IMR-90 (cell line): Measurements from ENCODE around the gene GATA6. TPM values are rescaled to one million over a fixed set of nuclear protein-coding genes. Genes with fewer than 3 reads are reported as not detected.

Experiments used
- ATAC-seq: fragments of 200-7000 bp; cut with Tn5 transposase; 2 replicates; pipeline ENCODE4 v1.9.1; 2020; ENCODE audit warnings: low read depth, mild to moderate bottlenecking, moderate library complexity
- BruUV-seq: library from RNA; stranded (reverse); fragments of 400-500 nt; replicated peaks from 2 replicates; lab custom pipeline; 2021; lab: Mats Ljungman, UMichigan
- CTCF ChIA-PET: fragments of 300-600 bp; formaldehyde crosslinking; extraction: SDS; loops from one replicate; lab custom pipeline; 2021; ENCODE audit warnings: antibody characterized with exemption; lab: Yijun Ruan, JAX
- POLR2A ChIA-PET: fragments of 300-600 bp; sonication (Branson Sonifier 250); formaldehyde crosslinking; loops from one replicate; lab custom pipeline; 2022; ENCODE audit warnings: antibody characterized with exemption; ENCODE audit not compliant: unreplicated experiment; lab: Charles Lee
- DNase-seq: peaks from one replicate; pipeline ENCODE4 v3.0.0; 2013
- H2AFZ ChIP-seq: replicated peaks from 2 replicates; pipeline ENCODE3; 2013; ENCODE audit warnings: low read length, mild to moderate bottlenecking; ENCODE audit not compliant: poor library complexity
- H2AK5ac ChIP-seq: 2 replicates; pipeline ENCODE4 v1.6.1; 2013; ENCODE audit warnings: low read depth, low read length, inconsistent platforms
- H2AK9ac ChIP-seq: replicated peaks from 2 replicates; pipeline ENCODE3; 2013; ENCODE audit warnings: mild to moderate bottlenecking, low read depth, low read length, moderate library complexity; ENCODE audit not compliant: poor library complexity
- H2BK120ac ChIP-seq: 2 replicates; pipeline ENCODE4 v1.6.1; 2013; ENCODE audit warnings: low read depth, low read length, inconsistent platforms
- H2BK15ac ChIP-seq: 3 replicates; pipeline ENCODE4 v1.6.1; 2013; ENCODE audit warnings: low read depth, low read length, inconsistent platforms
- H2BK20ac ChIP-seq: 2 replicates; pipeline ENCODE4 v1.6.1; 2013; ENCODE audit warnings: low read depth, mild to moderate bottlenecking, inconsistent platforms, low read length, moderate library complexity
- H2BK5ac ChIP-seq: 2 replicates; pipeline ENCODE4 v1.6.1; 2013; ENCODE audit warnings: mild to moderate bottlenecking, low read depth, low read length, inconsistent platforms; ENCODE audit not compliant: poor library complexity, severe bottlenecking
- H3K14ac ChIP-seq: replicated peaks from 2 replicates; pipeline ENCODE4 v1.6.1; 2013; ENCODE audit warnings: low read depth, low read length, inconsistent platforms
- H3K18ac ChIP-seq: 2 replicates; pipeline ENCODE4 v1.6.1; 2013; ENCODE audit warnings: low read depth, low read length, control low read depth
- H3K23ac ChIP-seq: 2 replicates; pipeline ENCODE4 v1.6.1; 2013; ENCODE audit warnings: low read depth, low read length, inconsistent platforms
- H3K27ac ChIP-seq: 2 replicates; pipeline ENCODE4 v1.5.1; 2013; ENCODE audit warnings: mild to moderate bottlenecking, control low read depth, low read length; ENCODE audit not compliant: insufficient read depth
- H3K27me3 ChIP-seq: 2 replicates; pipeline ENCODE4 v1.6.1; 2013; ENCODE audit warnings: low read length; ENCODE audit not compliant: control insufficient read depth, insufficient read depth
- H3K36me3 ChIP-seq: 2 replicates; pipeline ENCODE4 v1.6.1; 2013; ENCODE audit warnings: low read length, mixed read lengths; ENCODE audit not compliant: control insufficient read depth, insufficient read depth
- H3K4ac ChIP-seq: 2 replicates; pipeline ENCODE4 v1.6.1; 2013; ENCODE audit warnings: low read depth, low read length, inconsistent platforms
- H3K4me1 ChIP-seq: 2 replicates; pipeline ENCODE4 v1.6.1; 2013; ENCODE audit warnings: low read length, mixed read lengths; ENCODE audit not compliant: control insufficient read depth, insufficient read depth
- H3K4me2 ChIP-seq: 2 replicates; pipeline ENCODE4 v1.6.1; 2013; ENCODE audit warnings: low read depth, mild to moderate bottlenecking, control low read depth, low read length, moderate library complexity
- H3K4me3 ChIP-seq: 2 replicates; pipeline ENCODE4 v1.5.1; 2013; ENCODE audit warnings: low read depth, mild to moderate bottlenecking, control low read depth, low read length, moderate library complexity; ENCODE audit not compliant: insufficient read depth
- H3K56ac ChIP-seq: 2 replicates; pipeline ENCODE4 v1.6.1; 2013; ENCODE audit warnings: low read length, inconsistent platforms; ENCODE audit not compliant: insufficient read depth; ENCODE audit errors: extremely low read depth
- H3K79me1 ChIP-seq, 2 experiments: 2 replicates each; pipeline ENCODE4 v1.6.1; 2013; ENCODE audit warnings: low read length in 2 of 2, inconsistent platforms in 1 of 2, low read depth in 1 of 2
- H3K9ac ChIP-seq: 2 replicates; pipeline ENCODE4 v1.6.1; 2013; ENCODE audit warnings: low read depth, low read length, control low read depth
- H3K9me1 ChIP-seq: 2 replicates; pipeline ENCODE4 v1.6.1; 2013; ENCODE audit warnings: low read length, inconsistent platforms; ENCODE audit not compliant: insufficient read depth
- H3K9me3 ChIP-seq: 2 replicates; pipeline ENCODE4 v1.6.1; 2013; ENCODE audit warnings: low read length; ENCODE audit not compliant: control insufficient read depth, insufficient read depth
- H4K20me1 ChIP-seq: 2 replicates; pipeline ENCODE4 v1.6.1; 2013; ENCODE audit warnings: low read length, inconsistent platforms; ENCODE audit not compliant: insufficient read depth
- H4K5ac ChIP-seq: 2 replicates; pipeline ENCODE4 v1.6.1; 2013; ENCODE audit warnings: mild to moderate bottlenecking, low read depth, low read length, control low read depth
- H4K8ac ChIP-seq, 2 experiments: 2 replicates each; pipeline ENCODE4 v1.6.1; 2013; ENCODE audit warnings: low read depth in 2 of 2, low read length in 2 of 2, control low read depth in 1 of 2, inconsistent platforms in 1 of 2
- H4K91ac ChIP-seq: 2 replicates; pipeline ENCODE4 v1.6.1; 2013; ENCODE audit warnings: low read depth, low read length, inconsistent platforms; ENCODE audit not compliant: insufficient read depth
- POLR2A ChIP-seq: IDR thresholded peaks from 2 replicates; pipeline ENCODE4 v1.6.1; 2012; ENCODE audit warnings: mild to moderate bottlenecking, low read depth, low read length
- WGBS, 2 experiments: methylation state at CpG; one replicate each; pipeline versions ENCODE4 v1.1.5 to v1.1.7; 2013; ENCODE audit warnings: missing lambda C conversion rate in 2 of 2; ENCODE audit not compliant: insufficient read length in 1 of 2; ENCODE audit errors: extremely low coverage in 2 of 2; 5-methylcytosine and 5-hydroxymethylcytosine counted together
- dilution Hi-C: fragments of 300-500 bp; cut with HindIII; formaldehyde crosslinking; loops from one replicate; pipeline ENCODE4 v1.14.3; 2018; ENCODE audit warnings: low sequenced_read_pairs; ENCODE audit not compliant: unreplicated experiment
- in situ Hi-C: fragments of 300-500 bp; cut with MboI; formaldehyde crosslinking; loops from 3 replicates; pipeline ENCODE4 v1.14.3; 2019; ENCODE audit warnings: low sequenced_read_pairs, inconsistent platforms, mixed read lengths
- intact Hi-C: fragments of 100-400 bp; cut with micrococcal nuclease; formaldehyde crosslinking; loops from 2 replicates; pipeline ENCODE4 v1.10.0; 2022
- polyA plus RNA-seq, 3 experiments: library from polyadenylated mRNA; depleted of rRNA; stranded (reverse); fragments of >200 nt; gene quantifications; 2 replicates each; pipeline ENCODE4 v1.2.3, GENCODE V29; 2012; ENCODE audit warnings: low replicate concordance in 1 of 3
- total RNA-seq: library from RNA; depleted of rRNA; stranded (reverse); fragments of >200 nt; gene quantifications from 2 replicates; pipeline ENCODE4 v1.2.3, GENCODE V29; 2012
- TF ChIP-seq, protein P1 (sequence below): fragments of 150-350 bp; IDR thresholded peaks from 2 replicates; pipeline ENCODE4 v1.6.1; 2017; ENCODE audit warnings: mild to moderate bottlenecking, antibody characterized with exemption, low read length, low read depth
- TF ChIP-seq, protein P2 (sequence below): fragments of 150-350 bp; IDR thresholded peaks from 2 replicates; pipeline ENCODE4 v1.6.1; 2016; ENCODE audit warnings: low read depth, mild to moderate bottlenecking, low read length, moderate library complexity, borderline replicate concordance
- TF ChIP-seq, protein P3 (sequence below): conservative IDR thresholded peaks from 2 replicates; pipeline ENCODE4 v1.5.1; 2012; ENCODE audit warnings: mild to moderate bottlenecking, low read depth, low read length, improper control_type of control experiment

GATA6 gene
- total and polyA plus RNA-seq, 2 of the 4 experiments (the other 2 are of a cell fraction), result 2.5 to 4.0 TPM

DNA sequence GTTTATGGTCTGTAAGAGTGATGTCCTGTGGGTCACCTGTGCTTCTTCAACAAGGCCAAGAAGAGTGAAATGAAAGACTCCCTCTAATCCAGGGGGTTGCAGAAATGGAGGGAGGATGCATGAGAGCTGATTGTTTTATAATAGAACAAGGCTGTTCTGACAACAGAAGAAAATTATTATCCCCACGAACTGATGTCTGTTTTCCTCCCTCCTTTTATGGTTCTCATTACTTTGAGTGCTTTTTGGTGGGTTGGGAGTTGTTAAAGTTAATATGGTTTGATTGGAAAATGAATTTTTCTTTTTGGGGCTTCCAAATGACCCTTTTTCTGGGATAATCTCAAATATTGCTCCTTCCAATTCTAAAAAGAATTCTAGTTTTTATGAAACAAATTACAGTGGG is 33.6 kb downstream of the GATA6 start:
- Histone ChIP-seq H3K36me3 (peaks cover 7% of the 10 kb centered on the region), H3K79me1 (no peaks in the 10 kb centered on the region; a peak in 2 of 4 replicates), H2AK5ac (no peak overlapping the region), H4K91ac (no peak overlapping the region), H2BK20ac (no peak overlapping the region), H2BK15ac (no peak overlapping the region), H4K8ac (no peak overlapping the region), H3K27me3 (no peaks in the 10 kb centered on the region), H3K56ac (no peak overlapping the region), H3K4ac (no peak overlapping the region), H3K9ac (no peak overlapping the region), H2AK9ac (no peak overlapping the region), H2BK5ac (no peak overlapping the region), H3K23ac (no peak overlapping the region), H3K4me3 (no peak overlapping the region), H3K14ac (no peak overlapping the region), H3K18ac (no peak overlapping the region), H3K27ac (no peak overlapping the region), H2BK120ac (no peak overlapping the region), H4K20me1 (0 out of 2 replicates have a peak, but pooled peaks cover 3% of the 10 kb centered on the region), H3K4me2 (no peak overlapping the region), H4K5ac (no peak overlapping the region), H3K4me1 (no peaks in the 10 kb centered on the region; the same call in 1 of the 2 replicates), H2AFZ (no peak overlapping the region), H3K9me3 (no peaks in the 10 kb centered on the region), H3K9me1 (no peaks in the 10 kb centered on the region)
- TF ChIP-seq, protein P1, sequence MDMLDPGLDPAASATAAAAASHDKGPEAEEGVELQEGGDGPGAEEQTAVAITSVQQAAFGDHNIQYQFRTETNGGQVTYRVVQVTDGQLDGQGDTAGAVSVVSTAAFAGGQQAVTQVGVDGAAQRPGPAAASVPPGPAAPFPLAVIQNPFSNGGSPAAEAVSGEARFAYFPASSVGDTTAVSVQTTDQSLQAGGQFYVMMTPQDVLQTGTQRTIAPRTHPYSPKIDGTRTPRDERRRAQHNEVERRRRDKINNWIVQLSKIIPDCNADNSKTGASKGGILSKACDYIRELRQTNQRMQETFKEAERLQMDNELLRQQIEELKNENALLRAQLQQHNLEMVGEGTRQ, result no peak
- TF ChIP-seq, protein P2, sequence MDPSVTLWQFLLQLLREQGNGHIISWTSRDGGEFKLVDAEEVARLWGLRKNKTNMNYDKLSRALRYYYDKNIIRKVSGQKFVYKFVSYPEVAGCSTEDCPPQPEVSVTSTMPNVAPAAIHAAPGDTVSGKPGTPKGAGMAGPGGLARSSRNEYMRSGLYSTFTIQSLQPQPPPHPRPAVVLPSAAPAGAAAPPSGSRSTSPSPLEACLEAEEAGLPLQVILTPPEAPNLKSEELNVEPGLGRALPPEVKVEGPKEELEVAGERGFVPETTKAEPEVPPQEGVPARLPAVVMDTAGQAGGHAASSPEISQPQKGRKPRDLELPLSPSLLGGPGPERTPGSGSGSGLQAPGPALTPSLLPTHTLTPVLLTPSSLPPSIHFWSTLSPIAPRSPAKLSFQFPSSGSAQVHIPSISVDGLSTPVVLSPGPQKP, result no peak
- TF ChIP-seq, protein P3, sequence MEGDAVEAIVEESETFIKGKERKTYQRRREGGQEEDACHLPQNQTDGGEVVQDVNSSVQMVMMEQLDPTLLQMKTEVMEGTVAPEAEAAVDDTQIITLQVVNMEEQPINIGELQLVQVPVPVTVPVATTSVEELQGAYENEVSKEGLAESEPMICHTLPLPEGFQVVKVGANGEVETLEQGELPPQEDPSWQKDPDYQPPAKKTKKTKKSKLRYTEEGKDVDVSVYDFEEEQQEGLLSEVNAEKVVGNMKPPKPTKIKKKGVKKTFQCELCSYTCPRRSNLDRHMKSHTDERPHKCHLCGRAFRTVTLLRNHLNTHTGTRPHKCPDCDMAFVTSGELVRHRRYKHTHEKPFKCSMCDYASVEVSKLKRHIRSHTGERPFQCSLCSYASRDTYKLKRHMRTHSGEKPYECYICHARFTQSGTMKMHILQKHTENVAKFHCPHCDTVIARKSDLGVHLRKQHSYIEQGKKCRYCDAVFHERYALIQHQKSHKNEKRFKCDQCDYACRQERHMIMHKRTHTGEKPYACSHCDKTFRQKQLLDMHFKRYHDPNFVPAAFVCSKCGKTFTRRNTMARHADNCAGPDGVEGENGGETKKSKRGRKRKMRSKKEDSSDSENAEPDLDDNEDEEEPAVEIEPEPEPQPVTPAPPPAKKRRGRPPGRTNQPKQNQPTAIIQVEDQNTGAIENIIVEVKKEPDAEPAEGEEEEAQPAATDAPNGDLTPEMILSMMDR, result no peak
- TF ChIP-seq POLR2A, result no peak
- CTCF ChIA-PET, result no interaction called here
- in situ Hi-C loops, result no loop called here
- WGBS, 2 experiments, result no CpG with 5 or more reads among the region's 1 CpG
- ATAC-seq (no peak), DNase-seq (no peak)
- dilution Hi-C loops, result no loop called here
- intact Hi-C loops, result no loop called here
- POLR2A ChIA-PET, result no interaction called here
- BruUV-seq, result no TSS peak
